CD4-positive, CD25-positive, alpha-beta regulatory T cell (primary cell): ENCODE measurements around the gene ALDOC. TPM values are rescaled to one million over a fixed set of nuclear protein-coding genes. Genes with fewer than 3 reads are reported as not detected.
"Not testable (repeated sequence)": the region's sequence is repeated elsewhere in the genome, so short reads cannot be mapped to it uniquely, and the experiment has no call there.

ENCODE experiments used
- ATAC-seq, 2 donors: fragments of 150-1000 bp; cut with Tn5 transposase; one replicate each; pipeline ENCODE4 v1.10.0; 2021; ENCODE audit warnings: low read depth in 2 of 2, moderate number of reproducible peaks in 2 of 2, moderate library complexity in 1 of 2
- DNase-seq, 3 donors: peaks; one replicate each; pipeline versions ENCODE4 v3.0.0 to v3.0.0-alpha.2; 2012 to 2022; ENCODE audit warnings: mixed read lengths in 1 of 3
- H3K27ac ChIP-seq: one replicate; pipeline ENCODE4 v1.7.0; 2013; ENCODE audit warnings: mild to moderate bottlenecking, low read length; ENCODE audit not compliant: insufficient read depth, poor library complexity, severe bottlenecking
- H3K27me3 ChIP-seq: one replicate; pipeline ENCODE4 v1.7.0; 2013; ENCODE audit warnings: low read length; ENCODE audit not compliant: control insufficient read depth, insufficient read depth
- H3K36me3 ChIP-seq: one replicate; pipeline ENCODE4 v1.7.0; 2013; ENCODE audit warnings: mild to moderate bottlenecking, low read length, moderate library complexity; ENCODE audit not compliant: control insufficient read depth, insufficient read depth
- H3K4me1 ChIP-seq: 2 replicates; pipeline ENCODE4 v1.7.0; 2013; ENCODE audit warnings: mild to moderate bottlenecking, low read length; ENCODE audit not compliant: insufficient read depth, control insufficient read depth, poor library complexity, severe bottlenecking
- H3K4me3 ChIP-seq: one replicate; pipeline ENCODE4 v1.7.0; 2013; ENCODE audit warnings: low read depth, mild to moderate bottlenecking, low read length, moderate library complexity
- H3K9me3 ChIP-seq, 2 experiments: 1 replicate in 1 of 2; 2 replicates in 1 of 2; pipeline ENCODE4 v1.7.0; 2013; ENCODE audit warnings: low read length in 2 of 2, mild to moderate bottlenecking in 1 of 2, moderate library complexity in 1 of 2; ENCODE audit not compliant: control insufficient read depth in 2 of 2
- H3K27ac Mint-ChIP-seq, 3 donors: one replicate each; pipeline ENCODE4 v1.8.0; 2020 to 2022; ENCODE audit warnings: mild to moderate bottlenecking in 3 of 3, mixed read lengths in 3 of 3, moderate library complexity in 2 of 3
- H3K27me3 Mint-ChIP-seq: one replicate; pipeline ENCODE4 v1.8.0; 2022; ENCODE audit warnings: mild to moderate bottlenecking, mixed read lengths
- H3K36me3 Mint-ChIP-seq: one replicate; pipeline ENCODE4 v1.8.0; 2020; ENCODE audit warnings: mixed read lengths
- H3K4me1 Mint-ChIP-seq, 4 donors: one replicate each; pipeline ENCODE4 v1.8.0; 2020 to 2022; ENCODE audit warnings: mixed read lengths in 4 of 4, mild to moderate bottlenecking in 1 of 4
- H3K4me3 Mint-ChIP-seq, 4 donors: one replicate each; pipeline ENCODE4 v1.8.0; 2020 to 2022; ENCODE audit warnings: mild to moderate bottlenecking in 4 of 4, mixed read lengths in 4 of 4, moderate library complexity in 3 of 4
- H3K9me3 Mint-ChIP-seq, 7 donors: one replicate each; pipeline ENCODE4 v1.8.0; 2020 to 2022; ENCODE audit warnings: mixed read lengths in 7 of 7, mild to moderate bottlenecking in 3 of 7, moderate library complexity in 2 of 7
- polyA plus RNA-seq, 4 donors: library from polyadenylated mRNA; unstranded; fragments of 300-500 nt; fragmentation: Illumina TruSeq; gene quantifications; one replicate each; pipeline ENCODE4 v1.2.3, GENCODE V29; 2021
- total RNA-seq: library from RNA; stranded (reverse); gene quantifications from one replicate; pipeline ENCODE4 v1.2.3, GENCODE V29; 2022

ALDOC gene
- total and polyA plus RNA-seq, 5 donors from 2014 or later = 33.0 to 109 (median 86.4) TPM

- H3K36me3 ChIP-seq = peaks cover 63% of the 10 kb centered on the region
- Mint-ChIP-seq H3K4me1 (peaks cover 0 to 16% (median 5%) of the 10 kb centered on the region in 4 donors), H3K36me3 (peaks cover 46% of the 10 kb centered on the region), H3K4me3 (no peak overlapping the region), H3K27me3 (no peaks in the 10 kb centered on the region), H3K9me3 (peaks cover 0 to 2% (median 0%) of the 10 kb centered on the region in 7 donors), H3K27ac (peak overlapping the region in 1 of 3 donors; percentile 49)
- no peaks in the 10 kb centered on the region for H3K9me3 ChIP-seq
- H3K4me3 ChIP-seq = no peak overlapping the region
- DNase-seq (no peak), ATAC-seq (no peak)
- no peak overlapping the region for H3K27ac ChIP-seq
- no peaks in the 10 kb centered on the region for H3K27me3 ChIP-seq
- no peaks in the 10 kb centered on the region for H3K4me1 ChIP-seq
These were observed 38.7 kb upstream of the ALDOC start for GRCh38 chr17:28615260-28615940.

- Mint-ChIP-seq H3K27me3 (no peaks in the 10 kb centered on the region), H3K4me1 (peaks cover 0 to 16% (median 7%) of the 10 kb centered on the region in 4 donors), H3K36me3 (peaks cover 40% of the 10 kb centered on the region), H3K27ac (peak within 1 kb of the TSS in 2 of 3 donors; percentile 38 to 49), H3K4me3 (no peak within 1 kb of the TSS), H3K9me3 (peaks cover 0 to 2% (median 0%) of the 10 kb centered on the region in 7 donors)
- H3K9me3 ChIP-seq = no peaks in the 10 kb centered on the region
- no peaks in the 10 kb centered on the region for H3K4me1 ChIP-seq
- no peaks in the 10 kb centered on the region for H3K27me3 ChIP-seq
- H3K4me3 ChIP-seq = no peak within 1 kb of the TSS
- DNase-seq (no peak), ATAC-seq (no peak)
- H3K27ac ChIP-seq = no peak within 1 kb of the TSS
- peaks cover 49% of the 10 kb centered on the region for H3K36me3 ChIP-seq
These were observed 37.3 kb upstream of the ALDOC start, which contains the start of gene RSKR for GRCh38 chr17:28613931-28614381. Gene RSKR, minus strand, starts transcription at chr17:28614185. Its CDS starts 24 bp downstream, at chr17:28614161.

- DNase-seq = peak; percentile 18 to 43 (median 43)
- H3K4me1 Mint-ChIP-seq = peaks cover 0 to 16% (median 7%) of the 10 kb centered on the region in 4 donors
- peak overlapping the region in 2 of 3 donors; percentile 26 to 38 for H3K27ac Mint-ChIP-seq
- peaks cover 0 to 2% (median 0%) of the 10 kb centered on the region in 7 donors for H3K9me3 Mint-ChIP-seq
- peaks cover 35% of the 10 kb centered on the region for H3K36me3 Mint-ChIP-seq
- no peak overlapping the region for H3K4me3 Mint-ChIP-seq
- Histone ChIP-seq H3K9me3 (no peaks in the 10 kb centered on the region), H3K4me1 (no peaks in the 10 kb centered on the region), H3K27me3 (no peaks in the 10 kb centered on the region), H3K36me3 (peaks cover 44% of the 10 kb centered on the region), H3K4me3 (no peak overlapping the region), H3K27ac (no peak overlapping the region)
- no peaks in the 10 kb centered on the region for H3K27me3 Mint-ChIP-seq
- peak; percentile 40 to 65 for ATAC-seq
These were observed 36.5 kb upstream of the ALDOC start for GRCh38 chr17:28612936-28613872.

DNA sequence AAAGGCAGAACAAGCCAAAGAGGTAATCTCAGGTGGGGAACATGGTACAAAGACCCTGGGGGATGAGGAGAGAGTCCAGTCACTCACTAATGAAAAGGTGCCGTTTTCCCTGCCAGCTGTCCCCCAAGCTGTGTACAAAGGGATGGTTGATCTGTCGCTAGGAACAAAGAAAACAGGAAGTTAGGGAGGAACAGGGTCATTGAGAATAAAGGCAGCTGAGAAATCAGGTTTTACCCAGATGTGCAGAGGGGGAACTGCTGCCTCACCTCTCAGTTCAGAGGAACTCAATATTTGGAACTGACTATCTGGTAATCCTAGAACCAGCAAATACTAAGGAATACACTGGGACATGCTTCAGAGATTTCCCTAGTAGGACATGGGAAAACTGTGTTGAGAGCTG, 35.8 kb upstream of the ALDOC start:
- DNase-seq = no peak
- Histone ChIP-seq H3K9me3 (no peaks in the 10 kb centered on the region), H3K4me3 (no peak overlapping the region), H3K36me3 (peaks cover 42% of the 10 kb centered on the region), H3K27ac (peak overlapping the region; percentile 17), H3K4me1 (no peaks in the 10 kb centered on the region), H3K27me3 (no peaks in the 10 kb centered on the region)
- ATAC-seq = no peak
- peaks cover 0 to 16% (median 7%) of the 10 kb centered on the region in 4 donors for H3K4me1 Mint-ChIP-seq
- H3K9me3 Mint-ChIP-seq = peaks cover 0 to 2% (median 0%) of the 10 kb centered on the region in 7 donors
- H3K27ac Mint-ChIP-seq = peak overlapping the region; percentile 26 to 73 (median 38)
- peaks cover 33% of the 10 kb centered on the region for H3K36me3 Mint-ChIP-seq
- no peak overlapping the region for H3K4me3 Mint-ChIP-seq
- no peaks in the 10 kb centered on the region for H3K27me3 Mint-ChIP-seq

DNA sequence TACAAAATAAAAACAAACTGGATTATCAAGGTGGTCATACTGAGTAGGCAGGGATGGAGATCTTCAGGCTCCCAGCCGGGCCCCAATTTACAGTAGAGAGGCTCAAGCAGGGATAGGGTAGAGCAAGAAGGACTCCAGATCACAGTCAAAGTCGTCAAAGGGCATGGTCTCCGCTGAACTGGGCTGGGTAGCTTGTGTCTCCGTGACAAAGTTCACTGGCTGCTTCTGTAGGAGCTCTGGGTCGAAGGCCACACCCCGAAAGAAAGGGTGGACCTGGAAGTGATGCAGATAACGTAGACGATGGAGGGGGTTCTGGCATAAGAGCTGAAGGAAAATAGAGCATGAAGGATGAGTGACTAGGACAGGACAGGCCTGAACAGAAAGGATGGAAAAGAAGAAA, 33.7 kb upstream of the ALDOC start:
- ATAC-seq = no peak
- H3K36me3 Mint-ChIP-seq = peaks cover 17% of the 10 kb centered on the region
- no peak for DNase-seq
- H3K4me1 Mint-ChIP-seq = peaks cover 0 to 16% (median 7%) of the 10 kb centered on the region in 4 donors
- Histone ChIP-seq H3K9me3 (no peaks in the 10 kb centered on the region), H3K36me3 (peaks cover 21% of the 10 kb centered on the region), H3K4me1 (no peaks in the 10 kb centered on the region), H3K27me3 (no peaks in the 10 kb centered on the region), H3K27ac (no peak overlapping the region), H3K4me3 (no peak overlapping the region)
- peak overlapping the region in 2 of 3 donors; percentile 5 to 76 for H3K27ac Mint-ChIP-seq
- no peaks in the 10 kb centered on the region for H3K27me3 Mint-ChIP-seq
- peaks cover 0 to 2% (median 0%) of the 10 kb centered on the region in 7 donors for H3K9me3 Mint-ChIP-seq
- H3K4me3 Mint-ChIP-seq = peak overlapping the region in 1 of 4 donors; percentile 66

GRCh38 chr17:28604031-28604430, 27.3 kb upstream of the ALDOC start:
- not testable (repeated sequence) for H3K36me3 ChIP-seq, H3K27ac Mint-ChIP-seq, ATAC-seq, H3K9me3 Mint-ChIP-seq, H3K27ac ChIP-seq, H3K4me1 ChIP-seq, H3K4me3 ChIP-seq, DNase-seq, H3K9me3 ChIP-seq, H3K36me3 Mint-ChIP-seq, H3K4me3 Mint-ChIP-seq, H3K27me3 ChIP-seq, H3K4me1 Mint-ChIP-seq, H3K27me3 Mint-ChIP-seq

GRCh38 chr17:28599311-28600184, 22.9 kb upstream of the ALDOC start:
- Mint-ChIP-seq H3K27me3 (no peaks in the 10 kb centered on the region), H3K27ac (peak overlapping the region; percentile 96 to 99 (median 99)), H3K36me3 (no peaks in the 10 kb centered on the region), H3K4me1 (peaks cover 18 to 26% (median 19%) of the 10 kb centered on the region in 4 donors), H3K4me3 (peak overlapping the region; percentile 90 to 96 (median 93)), H3K9me3 (no peaks in the 10 kb centered on the region)
- Histone ChIP-seq H3K4me3 (peak overlapping the region; percentile 90), H3K27me3 (no peaks in the 10 kb centered on the region), H3K27ac (peak overlapping the region; percentile 99), H3K4me1 (peaks cover 16% of the 10 kb centered on the region), H3K36me3 (no peaks in the 10 kb centered on the region), H3K9me3 (no peaks in the 10 kb centered on the region)
- DNase-seq (peak; percentile 44 to 80 (median 74)), ATAC-seq (peak; percentile 63 to 65)
